Upper lobe of left lung (tissue), 4 donors: ENCODE results near the gene TMEM50A.
"Not testable (repeated sequence)": the region's sequence is repeated elsewhere in the genome, so short reads cannot be mapped to it uniquely, and the experiment has no call there.

Experiments
- POLR2A ChIP-seq, 4 donors: fragments of 450-650 bp; IDR thresholded peaks; one replicate each; pipeline ENCODE4 v1.5.1; 2016 to 2017; ENCODE audit warnings: antibody characterized with exemption in 4 of 4, mild to moderate bottlenecking in 2 of 4
- TF ChIP-seq, protein P1 (sequence below), 6 experiments: fragments of 450-650 bp in 4 of 6; fragments of 200-600 bp in 2 of 6; sonication (generic) in 2 of 6; IDR thresholded peaks; one replicate each; pipeline ENCODE4 v1.5.1; 2016 to 2019; ENCODE audit warnings: antibody characterized with exemption in 6 of 6

DNA sequence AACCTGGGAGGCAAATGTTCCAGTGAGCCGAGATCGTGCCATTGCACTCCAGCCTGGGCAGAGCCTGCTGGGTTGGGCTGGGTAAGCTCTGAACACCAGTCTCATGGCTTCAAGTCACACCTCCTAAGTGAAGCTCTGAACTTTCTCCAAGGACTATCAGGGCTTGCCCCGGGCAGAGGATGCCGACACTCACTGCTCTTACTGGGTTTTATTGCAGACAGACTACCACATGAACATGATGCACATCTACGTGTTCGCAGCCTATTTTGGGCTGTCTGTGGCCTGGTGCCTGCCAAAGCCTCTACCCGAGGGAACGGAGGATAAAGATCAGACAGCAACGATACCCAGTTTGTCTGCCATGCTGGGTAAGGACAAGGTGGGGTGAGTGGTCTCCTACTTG, 37.4 kb upstream of the TMEM50A start:
- TF ChIP-seq, protein P1, sequence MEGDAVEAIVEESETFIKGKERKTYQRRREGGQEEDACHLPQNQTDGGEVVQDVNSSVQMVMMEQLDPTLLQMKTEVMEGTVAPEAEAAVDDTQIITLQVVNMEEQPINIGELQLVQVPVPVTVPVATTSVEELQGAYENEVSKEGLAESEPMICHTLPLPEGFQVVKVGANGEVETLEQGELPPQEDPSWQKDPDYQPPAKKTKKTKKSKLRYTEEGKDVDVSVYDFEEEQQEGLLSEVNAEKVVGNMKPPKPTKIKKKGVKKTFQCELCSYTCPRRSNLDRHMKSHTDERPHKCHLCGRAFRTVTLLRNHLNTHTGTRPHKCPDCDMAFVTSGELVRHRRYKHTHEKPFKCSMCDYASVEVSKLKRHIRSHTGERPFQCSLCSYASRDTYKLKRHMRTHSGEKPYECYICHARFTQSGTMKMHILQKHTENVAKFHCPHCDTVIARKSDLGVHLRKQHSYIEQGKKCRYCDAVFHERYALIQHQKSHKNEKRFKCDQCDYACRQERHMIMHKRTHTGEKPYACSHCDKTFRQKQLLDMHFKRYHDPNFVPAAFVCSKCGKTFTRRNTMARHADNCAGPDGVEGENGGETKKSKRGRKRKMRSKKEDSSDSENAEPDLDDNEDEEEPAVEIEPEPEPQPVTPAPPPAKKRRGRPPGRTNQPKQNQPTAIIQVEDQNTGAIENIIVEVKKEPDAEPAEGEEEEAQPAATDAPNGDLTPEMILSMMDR (IDR thresholded peaks at IDR 0.05): not testable (repeated sequence)
- TF ChIP-seq POLR2A (IDR thresholded peaks at IDR 0.05): not testable (repeated sequence)
